GM21825 (cell line): ENCODE results near the gene ADCY4.
"Not testable (repeated sequence)": the region's sequence is repeated elsewhere in the genome, so short reads cannot be mapped to it uniquely, and the experiment has no call there.

Experiments used
- ATAC-seq: cut with Tn5 transposase; IDR thresholded peaks from one replicate; pipeline ENCODE4 v1.9.1; 2021; ENCODE audit warnings: mild to moderate bottlenecking, moderate library complexity; ENCODE audit not compliant: unreplicated experiment

The ADCY4 gene

GRCh38 chr14:24367514-24368211 is 32.8 kb upstream of the ADCY4 start, which contains the start of gene NFATC4:
Gene NFATC4, plus strand, starts transcription at chr14:24368184. Its CDS starts 157 bp downstream, at chr14:24368341.
- ATAC-seq, result peak; percentile 19

GRCh38 chr14:24366721-24367513 is 32.0 kb upstream of the ADCY4 start:
- ATAC-seq, result peak; percentile 55

GRCh38 chr14:24366413-24366720 is 31.5 kb upstream of the ADCY4 start:
- ATAC-seq, result no peak

GRCh38 chr14:24365600-24366412 is 30.9 kb upstream of the ADCY4 start:
- ATAC-seq, result no peak

GRCh38 chr14:24364841-24365240 is 30.0 kb upstream of the ADCY4 start:
- no peak for ATAC-seq

GRCh38 chr14:24363401-24363800 is 28.5 kb upstream of the ADCY4 start:
- no peak for ATAC-seq

- no peak for ATAC-seq
Observed at GRCh38 chr14:24362241-24362960, 27.5 kb upstream of the ADCY4 start.

- no peak for ATAC-seq
Observed at GRCh38 chr14:24361326-24361725, 26.5 kb upstream of the ADCY4 start.

GRCh38 chr14:24360281-24360680 is 25.4 kb upstream of the ADCY4 start:
- no peak for ATAC-seq

GRCh38 chr14:24356208-24356607 is 21.3 kb upstream of the ADCY4 start:
- no peak for ATAC-seq

- ATAC-seq, result no peak
Observed at GRCh38 chr14:24355009-24355408, 20.1 kb upstream of the ADCY4 start.

GRCh38 chr14:24354482-24354825 is 19.6 kb upstream of the ADCY4 start:
- not testable (repeated sequence) for ATAC-seq

GRCh38 chr14:24353559-24354481 is 18.9 kb upstream of the ADCY4 start:
- no peak for ATAC-seq

- no peak for ATAC-seq
Observed at GRCh38 chr14:24351517-24351916, 16.6 kb upstream of the ADCY4 start.

GRCh38 chr14:24349742-24350141 is 14.9 kb upstream of the ADCY4 start:
- ATAC-seq, result no peak

GRCh38 chr14:24348186-24348585 is 13.3 kb upstream of the ADCY4 start:
- ATAC-seq, result no peak

- ATAC-seq, result no peak
Observed at GRCh38 chr14:24347134-24347533, 12.3 kb upstream of the ADCY4 start.

GRCh38 chr14:24343795-24344660 is 9.2 kb upstream of the ADCY4 start:
- no peak for ATAC-seq

GRCh38 chr14:24342889-24343288 is 8.0 kb upstream of the ADCY4 start:
- no peak for ATAC-seq
